Measurements from ENCODE around the gene GRPEL1.

Gene GRPEL1

DNA sequence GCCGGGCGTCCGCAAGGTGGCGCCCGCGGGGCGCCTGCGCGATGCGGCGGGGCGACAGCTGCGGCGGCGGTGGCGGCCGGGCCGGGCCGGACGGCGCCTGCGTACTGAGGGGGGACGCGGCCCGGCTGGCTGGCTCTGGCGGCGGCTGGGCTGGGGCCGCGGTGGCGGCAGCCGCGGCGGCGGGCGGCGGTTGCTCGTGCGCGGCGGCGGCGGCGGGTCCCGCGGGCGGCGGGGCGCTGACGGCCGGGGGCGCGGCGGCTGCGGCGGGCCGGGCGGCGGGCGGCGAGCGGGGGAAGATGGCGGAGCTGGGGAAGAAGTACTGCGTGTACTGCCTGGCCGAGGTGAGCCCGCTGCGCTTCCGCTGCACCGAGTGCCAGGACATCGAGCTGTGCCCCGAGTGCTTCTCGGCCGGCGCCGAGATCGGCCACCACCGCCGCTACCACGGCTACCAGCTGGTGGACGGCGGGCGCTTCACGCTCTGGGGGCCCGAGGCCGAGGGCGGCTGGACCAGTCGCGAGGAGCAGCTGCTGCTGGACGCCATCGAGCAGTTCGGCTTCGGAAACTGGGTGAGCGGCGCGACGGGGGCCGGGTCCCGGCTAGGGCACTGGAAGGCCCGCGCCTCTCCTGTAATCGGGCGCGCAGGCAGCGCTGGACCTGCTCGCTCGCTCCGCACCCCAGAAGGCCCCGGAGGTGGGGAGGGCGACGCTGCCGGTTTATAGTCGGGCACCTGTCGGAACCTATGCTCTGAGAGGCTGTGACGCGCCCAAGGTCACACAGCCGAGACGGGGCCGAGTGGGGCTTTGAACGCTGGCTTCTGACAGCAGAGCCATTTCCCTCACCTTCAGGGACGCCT lies 24.4 kb downstream of the GRPEL1 start, which contains the start of gene TADA2B:
Gene TADA2B (plus strand): TSS at position 89 of the 853 bp plus-strand sequence. CDS start 208 bp downstream, at position 297.
- FAIRE-seq, result no peak

DNA sequence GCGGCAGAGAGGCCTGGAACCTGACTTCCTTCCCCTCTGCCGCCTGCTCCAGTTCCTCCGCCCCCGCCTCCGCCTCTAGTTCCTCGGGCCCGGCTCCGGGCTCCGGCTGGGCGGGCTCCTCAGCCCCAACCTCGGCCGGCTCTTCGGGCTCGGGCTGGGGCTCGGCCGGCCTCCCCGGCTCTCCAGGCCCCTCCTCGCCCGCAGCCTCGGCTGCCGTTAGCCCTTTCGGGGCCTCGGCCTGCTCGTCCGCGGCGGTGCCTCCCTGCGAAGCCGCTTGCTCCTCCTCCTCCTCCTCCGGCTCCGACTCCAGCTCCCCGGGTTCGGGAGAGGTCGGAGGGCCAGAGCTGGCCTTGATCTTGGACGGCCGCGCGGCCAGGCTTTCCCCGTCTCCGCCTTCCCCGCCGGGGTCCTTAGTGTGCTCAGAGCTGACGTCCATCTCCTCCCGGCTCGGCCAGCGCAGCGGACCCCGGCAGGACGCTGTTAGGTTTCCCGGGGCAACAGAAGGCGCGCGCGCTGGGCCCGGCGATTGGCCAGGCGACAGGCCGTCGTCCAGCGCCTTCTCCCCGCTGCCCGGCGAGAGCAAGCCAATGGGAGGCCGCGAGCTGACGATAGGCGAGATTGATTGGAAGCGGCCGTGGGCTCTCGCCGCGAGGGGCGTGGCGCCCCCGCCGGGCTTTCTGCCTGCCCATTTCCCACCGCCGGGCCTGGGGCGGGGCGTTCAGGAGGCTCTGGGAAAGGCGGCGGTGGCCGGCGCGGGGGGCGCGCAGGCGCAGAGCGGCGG lies 25.2 kb downstream of the GRPEL1 start:
- peak; percentile 23 for FAIRE-seq

DNA sequence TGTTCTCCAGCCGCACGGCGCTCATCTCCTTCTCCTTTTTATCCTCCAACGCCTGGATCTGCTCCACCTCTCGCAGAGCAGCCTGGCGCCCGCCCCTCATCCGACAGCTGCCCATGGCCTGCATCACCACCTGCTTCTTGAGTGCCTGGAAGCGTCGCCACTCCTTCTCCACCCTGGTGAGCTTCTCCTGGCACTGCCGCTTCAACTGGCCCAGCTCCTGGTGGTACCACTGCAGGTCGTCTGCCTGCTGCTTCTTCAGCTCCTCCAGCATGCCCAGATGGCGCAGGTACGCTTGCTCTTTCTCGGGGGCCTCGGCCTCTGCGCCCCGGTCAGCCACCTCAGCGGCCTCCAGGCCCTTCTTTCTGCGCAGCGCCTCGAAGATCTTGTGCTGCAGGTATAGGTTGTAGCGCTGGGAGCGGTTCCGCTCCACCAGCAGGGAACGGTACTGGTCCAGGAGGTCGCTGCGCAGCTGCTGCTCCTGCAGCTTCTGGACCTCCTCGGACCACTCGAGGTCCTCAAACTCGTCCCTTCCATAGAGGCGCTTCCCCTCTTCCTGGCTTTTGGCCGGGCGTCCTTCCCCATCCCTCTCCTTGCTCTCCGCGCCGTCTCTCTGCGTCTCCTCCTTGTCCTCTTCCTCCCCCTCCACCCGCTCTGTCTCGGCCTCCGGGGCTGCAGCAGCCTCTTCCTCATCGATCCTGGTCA lies 25.9 kb downstream of the GRPEL1 start:
- no peak for FAIRE-seq

DNA sequence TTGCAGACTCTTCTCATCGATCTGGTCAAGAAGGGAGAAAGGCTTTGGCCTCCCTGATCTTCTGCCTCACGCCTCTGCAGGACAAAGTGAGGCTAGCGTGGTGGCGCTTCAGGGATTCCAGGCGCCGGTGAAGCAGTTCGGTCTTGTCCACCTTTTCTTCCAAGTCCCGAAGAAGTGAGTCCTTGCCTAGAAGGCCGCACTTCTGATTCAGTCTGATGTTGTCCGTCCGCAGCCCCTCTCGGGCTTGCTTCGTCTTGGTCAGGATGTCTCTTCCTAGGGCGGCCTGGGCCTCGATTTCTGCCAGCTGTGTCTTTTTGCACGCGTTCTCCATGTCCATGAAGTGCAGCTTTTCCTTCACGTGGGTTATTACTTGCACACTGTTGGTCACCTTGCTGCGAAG lies 26.6 kb downstream of the GRPEL1 start:
- no peak for FAIRE-seq

DNA sequence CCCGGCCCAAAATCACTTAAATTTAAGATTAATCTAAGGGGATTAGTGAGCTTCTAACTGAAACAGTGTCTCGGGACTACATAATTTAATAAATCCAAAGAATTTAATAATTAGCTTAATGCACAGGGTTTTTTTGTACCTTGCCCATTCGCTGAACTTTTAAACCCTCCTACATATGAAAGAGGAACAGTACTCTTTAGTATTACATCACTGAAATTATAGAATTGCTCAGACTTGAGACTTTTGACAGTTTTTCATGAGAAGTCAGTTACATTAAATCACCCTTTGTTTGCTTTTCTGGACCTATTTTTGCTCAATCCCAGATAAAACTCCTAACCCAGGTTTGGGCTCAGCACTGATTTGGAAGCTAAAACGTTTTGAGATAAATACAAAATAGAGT lies 27.1 kb downstream of the GRPEL1 start:
- FAIRE-seq, result no peak

DNA sequence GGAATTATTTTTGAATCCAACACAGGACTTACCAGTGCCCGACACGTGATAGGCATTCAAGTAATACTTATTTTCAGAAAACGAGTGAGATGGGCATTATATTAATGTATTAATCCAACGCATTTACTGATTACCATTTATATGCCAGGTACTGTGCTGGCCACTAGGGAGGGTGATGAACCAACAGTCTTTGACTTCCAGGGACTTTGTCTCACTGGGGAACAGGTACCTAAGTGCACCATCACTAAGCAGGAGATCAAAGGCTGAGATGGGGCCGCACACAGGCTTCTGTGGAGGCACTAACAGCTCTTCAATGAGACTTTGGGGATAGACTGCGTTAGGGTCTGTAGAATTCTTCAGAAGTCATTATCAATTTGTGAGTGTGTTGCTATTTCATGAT lies 30.4 kb downstream of the GRPEL1 start:
- no peak for FAIRE-seq

DNA sequence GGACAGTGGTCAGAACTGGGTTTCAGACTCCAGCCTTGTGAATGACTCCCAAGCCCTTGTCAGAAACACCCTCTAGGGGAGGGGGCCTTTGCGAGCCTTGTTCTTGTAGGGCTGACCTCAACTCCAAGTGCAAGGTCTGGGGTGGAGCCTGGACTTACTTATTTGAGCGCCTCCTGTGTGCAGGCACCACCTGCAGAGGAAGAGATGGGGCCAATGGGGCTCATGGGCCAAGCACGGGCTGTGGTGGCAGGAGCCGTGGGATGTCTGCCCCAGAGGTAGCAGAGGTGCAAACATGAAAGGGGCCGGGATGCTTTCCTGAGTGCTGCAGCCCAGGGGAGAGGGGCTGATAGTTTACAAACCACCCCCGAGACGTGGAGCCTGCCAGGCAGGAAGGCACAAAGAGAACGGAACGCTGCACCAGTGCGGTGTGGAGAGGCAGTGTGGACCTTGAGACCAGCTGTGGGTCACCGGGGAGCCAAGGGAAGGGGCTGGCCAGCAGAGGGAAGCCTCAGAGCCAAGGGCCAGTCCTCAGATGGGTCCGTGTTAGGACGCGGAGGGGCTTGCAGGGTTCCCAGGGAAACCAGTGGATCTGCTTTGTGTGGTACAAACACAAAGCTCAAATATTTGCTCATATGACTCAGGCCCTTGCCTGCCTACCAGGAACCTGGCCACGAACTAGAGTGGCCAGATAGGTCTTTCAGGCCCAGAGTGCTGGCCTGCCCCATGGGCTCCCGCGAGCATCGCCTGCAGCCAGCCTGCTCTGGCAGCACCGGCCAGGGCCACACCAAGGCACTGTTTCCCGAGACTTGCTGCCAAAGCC lies 33.4 kb downstream of the GRPEL1 start:
- no peak for FAIRE-seq

DNA sequence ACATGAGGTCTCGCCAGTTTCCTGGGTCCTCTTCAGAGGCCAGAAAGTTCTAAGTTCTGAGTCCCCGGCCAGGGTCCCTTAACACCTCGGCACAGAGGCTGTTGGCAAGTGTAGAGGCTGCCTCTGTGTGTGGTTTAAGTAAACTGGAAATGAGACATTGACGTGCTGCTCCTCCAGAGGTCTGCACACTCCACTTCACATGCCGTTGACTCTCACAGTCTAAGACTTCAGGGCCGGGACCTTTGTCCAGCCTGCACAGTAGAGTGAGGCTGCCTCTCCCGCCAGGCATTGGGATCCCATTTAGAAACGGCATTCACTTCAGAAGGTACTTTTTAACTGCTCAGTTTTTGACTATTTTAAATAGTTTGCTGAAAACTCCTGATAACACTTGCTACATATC lies 35.3 kb downstream of the GRPEL1 start:
- no peak for FAIRE-seq

DNA sequence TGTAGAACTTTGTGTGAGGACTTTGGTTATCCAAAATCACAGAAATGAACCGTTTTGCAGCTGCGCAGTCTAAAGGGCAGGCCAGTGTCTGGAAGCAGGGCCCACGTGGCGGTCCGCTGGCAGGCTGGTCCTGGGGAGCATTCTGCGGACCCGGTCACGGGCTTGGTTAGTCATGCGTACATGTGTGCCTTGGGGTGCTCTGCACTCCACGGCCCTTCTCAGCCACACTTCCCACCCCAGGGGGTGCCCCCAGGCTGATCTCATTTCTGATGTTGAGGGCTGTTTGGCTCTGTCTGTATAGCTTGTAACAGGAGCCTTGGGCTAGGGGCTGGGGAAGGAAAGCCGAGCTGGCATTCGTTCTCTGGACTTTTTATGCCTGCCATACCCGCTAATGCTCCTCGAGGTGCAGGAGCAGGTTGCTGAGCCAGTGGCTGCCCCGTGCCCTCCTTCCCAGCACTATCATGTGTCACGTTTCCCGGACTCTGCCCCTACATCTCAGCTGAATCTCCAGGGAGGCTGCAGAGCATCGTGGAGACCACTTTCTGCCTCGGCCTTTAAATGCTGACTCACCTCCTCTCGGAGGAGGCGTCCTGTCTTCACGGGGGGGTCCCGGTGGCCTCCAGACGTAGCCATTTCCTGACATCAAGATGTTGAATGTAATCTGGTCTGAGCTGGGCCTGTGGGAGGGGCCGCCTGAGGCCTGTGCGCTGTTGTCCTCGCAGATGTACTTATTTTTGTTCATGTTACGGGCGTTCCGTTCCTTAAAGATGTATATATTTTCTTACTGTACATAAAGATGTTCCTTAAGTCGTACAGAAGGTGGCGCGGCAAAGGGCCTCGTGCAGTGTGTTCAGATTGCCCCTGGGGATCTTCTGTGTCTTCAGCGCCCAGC lies 36.1 kb downstream of the GRPEL1 start:
- FAIRE-seq, result no peak

DNA sequence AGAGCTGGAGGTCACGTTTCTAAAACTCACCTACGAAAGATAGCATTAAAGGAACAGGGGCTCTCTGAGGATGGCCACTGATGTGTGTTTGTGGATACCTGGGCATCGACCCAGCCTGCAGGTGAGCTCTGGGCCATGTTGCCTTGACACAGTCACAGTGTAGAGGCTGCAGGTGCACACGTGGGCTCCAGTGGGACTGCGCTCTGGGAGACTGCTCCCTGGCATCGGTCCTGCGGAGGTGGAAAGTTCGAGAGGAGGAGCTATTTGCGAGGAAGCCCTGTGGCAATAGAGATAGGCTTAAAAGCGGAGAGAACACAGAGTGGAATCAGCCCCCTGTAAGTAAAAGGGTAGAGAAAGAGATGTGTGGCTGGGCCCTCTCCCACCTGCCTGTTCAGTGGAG lies 37.0 kb downstream of the GRPEL1 start:
- FAIRE-seq, result no peak

DNA sequence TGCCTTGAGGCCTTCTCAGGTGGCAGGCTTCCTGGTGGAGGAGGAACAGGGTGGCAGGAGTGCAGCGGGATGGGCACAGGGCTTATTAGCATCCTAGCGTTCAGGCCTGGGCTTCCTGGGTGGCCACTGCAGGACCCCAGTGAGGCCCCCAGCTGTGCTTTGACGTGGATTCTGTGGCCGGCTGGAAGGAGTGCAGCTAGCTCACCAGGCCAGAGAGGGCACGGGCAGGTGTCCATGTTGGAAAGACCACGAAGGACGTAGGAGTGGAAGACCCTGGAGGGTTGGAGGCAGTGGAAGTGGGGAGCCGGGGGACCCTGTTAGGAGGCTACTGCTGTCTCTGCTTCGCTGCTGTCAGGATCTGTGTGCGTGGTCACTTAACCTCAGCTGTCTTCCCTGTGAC lies 37.9 kb downstream of the GRPEL1 start:
- FAIRE-seq, result no peak

DNA sequence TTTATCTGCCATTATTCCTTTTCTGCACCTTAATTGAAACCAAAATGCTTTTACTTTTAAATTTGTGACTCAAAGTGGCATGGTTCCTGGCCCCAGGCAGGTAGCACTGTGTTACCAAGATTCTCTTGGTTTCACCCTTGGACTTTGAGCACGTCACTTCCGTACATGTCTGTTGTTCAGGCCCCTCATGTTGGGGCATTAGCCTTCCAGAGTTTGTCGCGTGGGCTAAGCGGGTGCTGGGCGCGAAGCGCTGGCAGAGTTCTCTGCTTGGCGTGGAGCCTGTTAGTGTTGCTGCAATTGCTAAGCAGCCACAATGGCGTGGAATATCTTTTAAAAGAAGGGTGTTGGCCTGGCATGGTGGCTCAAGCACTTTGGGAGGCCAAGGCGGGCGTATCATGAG lies 38.7 kb downstream of the GRPEL1 start:
- no peak for FAIRE-seq

DNA sequence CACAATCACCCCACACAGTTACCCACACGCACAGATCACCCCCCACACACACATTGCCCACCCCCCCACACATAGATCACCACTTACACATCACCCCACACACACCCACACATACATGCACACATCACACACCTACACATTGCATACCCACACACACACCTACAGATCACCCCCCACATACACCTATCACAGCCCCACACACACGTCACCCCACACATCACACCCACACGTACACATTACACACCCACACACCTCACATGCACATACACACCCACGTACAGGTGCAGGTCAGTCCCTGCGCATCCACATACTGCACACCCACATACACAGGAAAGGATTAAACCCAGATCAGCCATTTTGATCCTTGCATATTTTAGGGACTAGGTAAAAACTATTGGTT lies 40.0 kb downstream of the GRPEL1 start:
- no peak for FAIRE-seq

DNA sequence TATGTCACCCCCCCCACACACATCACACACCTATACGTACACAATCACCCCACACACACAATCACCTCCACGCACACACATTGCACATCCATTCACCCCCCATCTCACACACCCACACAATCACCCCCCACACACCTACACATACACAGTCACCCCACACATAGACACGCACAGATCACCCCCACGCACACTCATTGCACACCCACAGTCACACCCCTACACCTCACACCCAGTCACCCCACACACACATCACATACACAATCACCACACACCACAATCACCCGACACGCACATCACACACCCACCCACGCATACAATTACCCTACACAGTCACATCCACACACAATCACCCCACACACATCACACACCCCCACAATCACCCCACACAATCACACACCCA lies 40.6 kb downstream of the GRPEL1 start:
- no peak for FAIRE-seq

DNA sequence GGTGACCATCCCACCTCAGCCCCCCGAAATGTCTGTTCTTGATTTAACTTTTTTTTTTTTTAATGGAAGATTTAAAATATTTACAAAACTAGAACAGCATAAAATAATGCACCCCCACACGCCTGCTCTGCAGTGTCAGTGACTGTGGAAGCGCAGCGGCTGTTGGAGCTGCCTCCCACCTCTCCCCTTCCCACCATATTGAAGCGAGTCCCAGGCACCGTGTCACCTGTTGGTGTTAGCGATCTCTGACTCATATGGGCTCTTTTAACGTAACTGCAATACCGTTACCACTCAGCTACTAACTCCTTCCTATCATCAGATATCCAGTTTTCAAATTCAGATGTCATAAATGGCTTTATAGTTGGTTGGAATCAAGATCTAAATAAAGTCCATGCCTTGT lies 41.8 kb downstream of the GRPEL1 start:
- FAIRE-seq, result no peak

DNA sequence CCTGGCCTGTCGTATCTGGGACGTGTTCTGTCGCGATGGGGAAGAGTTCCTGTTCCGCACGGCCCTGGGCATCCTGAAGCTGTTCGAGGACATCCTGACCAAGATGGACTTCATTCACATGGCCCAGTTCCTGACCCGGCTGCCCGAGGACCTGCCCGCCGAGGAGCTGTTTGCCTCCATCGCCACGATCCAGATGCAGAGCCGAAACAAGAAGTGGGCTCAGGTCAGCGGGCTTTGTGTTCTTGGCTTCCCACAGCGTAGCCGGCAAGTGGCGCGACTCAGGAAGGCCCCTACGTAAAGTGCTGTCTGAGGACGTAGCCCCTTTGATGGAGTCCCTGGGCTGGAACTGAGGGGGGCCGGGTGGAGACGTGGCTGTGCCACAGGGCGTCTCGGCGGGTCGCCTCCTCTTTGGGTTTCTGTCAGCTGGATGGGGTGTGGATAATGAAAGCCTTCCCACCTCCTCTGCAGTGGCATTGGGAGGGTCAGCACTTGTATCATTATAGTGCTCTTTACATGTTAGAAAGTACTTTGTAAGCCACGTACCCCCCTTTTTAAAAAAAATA lies 42.7 kb downstream of the GRPEL1 start:
- FAIRE-seq, result no peak

DNA sequence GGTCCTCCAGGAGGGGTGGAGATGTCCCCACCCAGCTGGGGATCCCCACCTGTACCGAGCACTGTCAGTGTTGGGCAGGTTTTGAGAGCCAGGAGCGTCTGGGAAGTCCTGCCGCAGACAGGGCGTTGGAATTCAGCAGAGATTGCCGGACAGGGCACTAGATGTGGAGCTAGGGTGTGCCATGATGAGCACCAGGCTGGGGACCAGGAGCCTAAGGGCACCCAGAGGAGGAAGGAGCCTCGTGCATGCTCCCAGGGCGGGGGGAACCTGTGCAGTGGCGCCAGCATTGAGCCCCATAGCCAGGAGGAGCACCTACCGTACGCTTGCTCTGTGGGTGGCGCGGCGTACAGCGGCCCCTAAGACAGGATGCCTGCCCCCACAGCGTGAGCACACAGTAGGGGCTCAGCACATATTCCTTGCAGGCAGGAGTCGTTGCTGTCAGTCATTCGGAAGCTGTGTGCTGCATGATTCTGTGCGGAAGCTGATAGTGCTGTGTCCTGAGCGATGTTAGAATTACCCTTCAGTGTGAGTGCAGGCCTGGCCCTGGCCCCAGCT lies 43.5 kb downstream of the GRPEL1 start:
- FAIRE-seq, result no peak

DNA sequence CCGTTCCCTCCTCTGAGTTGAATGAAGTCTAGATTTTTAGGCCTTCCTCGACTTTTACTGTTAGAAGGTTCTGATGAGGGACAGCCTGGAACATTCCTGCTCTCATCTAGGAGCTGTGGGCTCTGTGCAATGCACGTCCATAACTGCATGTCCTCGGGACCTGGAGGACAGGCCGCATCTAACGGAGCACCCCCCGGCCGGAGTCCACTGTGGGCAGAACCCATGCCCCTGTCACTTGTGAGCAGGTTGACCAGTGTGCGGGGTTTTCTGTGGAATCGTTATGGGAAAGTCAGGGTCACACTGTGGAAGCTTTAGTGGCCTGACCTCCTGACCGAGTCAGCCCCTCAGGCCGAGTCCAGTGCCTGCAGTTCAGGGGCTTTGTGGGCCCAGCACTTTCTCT lies 44.0 kb downstream of the GRPEL1 start:
- FAIRE-seq, result no peak

DNA sequence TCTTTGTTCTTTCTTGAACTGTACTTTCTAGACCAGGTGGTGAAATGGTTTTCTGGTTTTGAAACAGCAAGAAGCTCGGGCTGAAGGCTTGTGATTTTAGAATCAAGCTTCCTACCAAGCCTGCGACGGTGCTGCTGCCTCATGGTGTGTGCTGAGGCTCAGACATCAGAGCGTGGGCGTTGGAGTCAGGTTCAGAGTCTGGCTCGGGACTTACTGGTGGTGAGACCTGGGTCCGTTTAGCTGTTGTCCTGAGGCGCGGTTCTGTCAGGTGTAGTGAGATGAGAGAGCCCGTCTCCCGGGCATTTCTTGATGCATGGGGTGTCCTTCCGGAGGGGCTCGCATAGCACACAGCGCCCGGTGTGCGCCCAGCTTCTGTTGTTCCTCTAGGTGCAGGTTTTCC lies 44.4 kb downstream of the GRPEL1 start:
- FAIRE-seq, result no peak

DNA sequence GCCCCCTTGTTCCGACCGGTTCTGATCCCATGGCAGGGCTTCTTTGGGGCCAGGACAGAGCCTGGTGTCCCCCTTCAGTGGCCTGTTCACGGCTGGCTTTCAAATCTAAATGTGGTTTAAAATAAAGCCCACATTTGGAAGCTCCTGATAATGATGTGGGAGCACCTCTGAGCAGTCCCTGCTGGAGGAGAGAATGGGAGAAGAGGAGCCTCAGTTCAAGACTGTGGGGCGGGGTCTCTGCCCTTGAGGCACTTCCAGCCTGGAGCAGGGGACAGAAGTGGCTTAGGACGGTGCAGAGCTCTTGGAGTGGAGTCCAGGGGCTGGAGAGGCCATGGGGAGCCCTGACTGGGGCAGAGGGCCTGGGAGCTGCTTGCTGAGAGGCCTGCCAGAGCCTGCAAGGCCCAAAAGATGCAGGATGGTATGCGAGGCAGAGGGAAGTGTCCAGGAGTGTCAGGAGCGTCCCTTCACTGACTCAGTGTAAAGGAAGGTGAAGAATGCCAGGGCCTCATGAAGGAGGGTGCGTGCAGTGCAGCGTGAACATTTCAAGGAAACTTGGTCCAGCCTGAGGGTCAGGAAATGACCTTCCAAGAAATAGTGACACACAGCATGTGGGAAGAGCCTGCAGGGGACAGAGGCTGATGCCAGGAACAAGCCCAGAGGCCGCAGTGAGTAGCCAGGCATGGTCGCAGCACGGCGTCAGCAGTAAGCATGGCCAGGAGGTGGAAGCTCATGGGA lies 45.8 kb downstream of the GRPEL1 start:
- FAIRE-seq, result no peak

Data from endometrium (tissue), 2 donors.